Endodermal cell (in vitro differentiated cells): ENCODE measurements around the gene TRRAP. TPM values are rescaled to one million over a fixed set of nuclear protein-coding genes. Genes with fewer than 3 reads are reported as not detected.

Experiments used
- DNase-seq: peaks from one replicate; pipeline ENCODE4 v3.0.0-alpha.2; 2017
- H3K27ac ChIP-seq: 2 replicates; pipeline ENCODE4 v1.5.1; 2013; ENCODE audit warnings: mild to moderate bottlenecking, low read depth, low read length, moderate library complexity
- H3K27me3 ChIP-seq: 2 replicates; pipeline ENCODE4 v1.6.1; 2013; ENCODE audit warnings: mild to moderate bottlenecking, low read length, moderate library complexity; ENCODE audit not compliant: insufficient read depth, control insufficient read depth, poor library complexity, severe bottlenecking
- H3K36me3 ChIP-seq: 2 replicates; pipeline ENCODE4 v1.7.0; 2013; ENCODE audit warnings: mild to moderate bottlenecking, low read length, moderate library complexity; ENCODE audit not compliant: control insufficient read depth, insufficient read depth
- H3K4me1 ChIP-seq: one replicate; pipeline ENCODE4 v1.7.0; 2013; ENCODE audit warnings: low read length; ENCODE audit not compliant: control insufficient read depth, insufficient read depth
- H3K4me3 ChIP-seq: 2 replicates; pipeline ENCODE4 v1.5.1; 2013; ENCODE audit warnings: mild to moderate bottlenecking, low read length, moderate library complexity
- H3K9ac ChIP-seq: 2 replicates; pipeline ENCODE4 v1.6.1; 2013; ENCODE audit warnings: mild to moderate bottlenecking, low read length, moderate library complexity; ENCODE audit not compliant: poor library complexity, severe bottlenecking; ENCODE audit errors: extremely low read depth
- H3K9me3 ChIP-seq: 2 replicates; pipeline ENCODE4 v1.6.1; 2013; ENCODE audit warnings: mild to moderate bottlenecking, low read length, moderate library complexity; ENCODE audit not compliant: control insufficient read depth
- H3K27ac Mint-ChIP-seq: 2 replicates; pipeline ENCODE4 v1.8.0; 2020; ENCODE audit warnings: mixed read lengths
- H3K27me3 Mint-ChIP-seq: 2 replicates; pipeline ENCODE4 v1.8.0; 2021; ENCODE audit warnings: mild to moderate bottlenecking, mixed read lengths; ENCODE audit not compliant: insufficient read depth
- H3K36me3 Mint-ChIP-seq: 2 replicates; pipeline ENCODE4 v1.8.0; 2020; ENCODE audit warnings: low read depth, mixed read lengths
- H3K4me1 Mint-ChIP-seq: 2 replicates; pipeline ENCODE4 v1.8.0; 2020; ENCODE audit warnings: mixed read lengths
- H3K4me3 Mint-ChIP-seq: 2 replicates; pipeline ENCODE4 v1.8.0; 2020; ENCODE audit warnings: mild to moderate bottlenecking, moderate library complexity, mixed read lengths
- H3K9me3 Mint-ChIP-seq: 2 replicates; pipeline ENCODE4 v1.8.0; 2020; ENCODE audit warnings: mild to moderate bottlenecking, mixed read lengths
- WGBS, 2 experiments: methylation state at CpG; one replicate each; pipeline versions ENCODE4 v1.1.5 to v1.1.7; 2013; ENCODE audit warnings: missing lambda C conversion rate in 2 of 2, mixed read lengths in 1 of 2; ENCODE audit not compliant: insufficient coverage in 1 of 2, insufficient read length in 1 of 2; 5-methylcytosine and 5-hydroxymethylcytosine counted together
- total RNA-seq, 2 donors: library from RNA; stranded (reverse); fragmentation: NEBNext Ultra II Directional in 1 of 2; extraction: Animal tissue kit (Norgen Biotek cat#: 25700) in 1 of 2; gene quantifications; 2 replicates in 1 of 2; 3 replicates in 1 of 2; pipeline ENCODE4 v1.2.1, GENCODE V29; 2021
- TF ChIP-seq, protein P1 (sequence below): fragments of 200-600 bp; sonication (generic); conservative IDR thresholded peaks from 2 replicates; pipeline ENCODE4 v1.5.0; 2021; ENCODE audit warnings: antibody characterized with exemption, mild to moderate bottlenecking

The TRRAP gene
- total RNA-seq, 2 donors from 2014 or later: 64.3 to 68.8 TPM

GRCh38 chr7:98877692-98878364, 504 bp upstream of the TRRAP start:
- Mint-ChIP-seq H3K9me3 (no peaks in the 10 kb centered on the region), H3K27me3 (no peaks in the 10 kb centered on the region), H3K27ac (no peak overlapping the region), H3K36me3 (peaks cover 18% of the 10 kb centered on the region), H3K4me1 (peaks cover 6% of the 10 kb centered on the region), H3K4me3 (peak overlapping the region; percentile 79)
- WGBS, 2 experiments: 39 to 46% methylated on average over 10 to 18 of the region's 18 CpGs
- Histone ChIP-seq H3K9me3 (no peaks in the 10 kb centered on the region), H3K4me1 (no peaks in the 10 kb centered on the region), H3K4me3 (peak overlapping the region; percentile 98), H3K27me3 (no peaks in the 10 kb centered on the region), H3K9ac (no peak overlapping the region), H3K27ac (no peak overlapping the region), H3K36me3 (peaks cover 23% of the 10 kb centered on the region)
- DNase-seq: peak; percentile 57
- TF ChIP-seq, protein P1, sequence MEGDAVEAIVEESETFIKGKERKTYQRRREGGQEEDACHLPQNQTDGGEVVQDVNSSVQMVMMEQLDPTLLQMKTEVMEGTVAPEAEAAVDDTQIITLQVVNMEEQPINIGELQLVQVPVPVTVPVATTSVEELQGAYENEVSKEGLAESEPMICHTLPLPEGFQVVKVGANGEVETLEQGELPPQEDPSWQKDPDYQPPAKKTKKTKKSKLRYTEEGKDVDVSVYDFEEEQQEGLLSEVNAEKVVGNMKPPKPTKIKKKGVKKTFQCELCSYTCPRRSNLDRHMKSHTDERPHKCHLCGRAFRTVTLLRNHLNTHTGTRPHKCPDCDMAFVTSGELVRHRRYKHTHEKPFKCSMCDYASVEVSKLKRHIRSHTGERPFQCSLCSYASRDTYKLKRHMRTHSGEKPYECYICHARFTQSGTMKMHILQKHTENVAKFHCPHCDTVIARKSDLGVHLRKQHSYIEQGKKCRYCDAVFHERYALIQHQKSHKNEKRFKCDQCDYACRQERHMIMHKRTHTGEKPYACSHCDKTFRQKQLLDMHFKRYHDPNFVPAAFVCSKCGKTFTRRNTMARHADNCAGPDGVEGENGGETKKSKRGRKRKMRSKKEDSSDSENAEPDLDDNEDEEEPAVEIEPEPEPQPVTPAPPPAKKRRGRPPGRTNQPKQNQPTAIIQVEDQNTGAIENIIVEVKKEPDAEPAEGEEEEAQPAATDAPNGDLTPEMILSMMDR: no peak

DNA sequence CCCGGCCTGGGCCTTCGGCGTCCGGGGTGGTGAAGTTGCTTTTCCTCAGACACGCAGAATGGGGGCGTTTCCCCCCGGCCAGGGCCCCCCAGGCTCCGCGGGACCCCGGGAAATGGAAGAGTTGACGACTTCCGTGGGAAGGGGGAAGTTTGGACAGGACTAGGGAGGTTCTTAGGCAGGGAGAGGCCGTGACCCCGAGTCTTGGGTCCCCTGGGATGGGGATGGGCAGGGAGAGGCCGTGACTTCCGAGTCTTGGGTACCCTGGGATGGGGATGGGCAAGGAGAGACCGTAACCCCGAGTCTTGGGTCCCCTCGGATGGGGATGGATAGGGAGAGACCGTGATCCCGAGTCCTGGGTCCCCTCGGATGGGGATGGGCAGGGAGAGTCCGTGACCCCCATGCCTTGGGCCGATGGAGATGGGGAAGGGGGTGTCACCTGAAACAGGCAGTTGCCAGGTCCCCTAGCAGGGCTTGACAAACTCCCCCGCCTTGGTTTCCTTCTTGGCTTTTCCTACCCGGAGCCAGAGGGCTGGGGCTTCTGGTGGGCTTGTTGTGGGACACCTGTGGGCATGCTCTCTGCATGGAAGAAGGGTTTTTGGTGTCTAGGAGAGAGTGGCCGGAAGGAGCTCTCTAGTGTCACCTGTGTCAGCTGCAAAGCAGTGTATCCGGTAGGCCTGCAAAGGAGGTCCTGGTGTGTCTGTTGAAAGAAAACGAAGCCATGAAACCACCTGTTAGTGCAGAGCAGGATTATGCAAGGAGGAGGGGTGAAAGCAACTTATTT, 1.1 kb downstream of the TRRAP start:
- peak overlapping the region; percentile 79 for H3K4me3 Mint-ChIP-seq
- H3K27ac Mint-ChIP-seq: peak overlapping the region; percentile 78
- TF ChIP-seq, protein P1: peak; percentile 11
- H3K9ac ChIP-seq: peak overlapping the region; percentile 90
- no peaks in the 10 kb centered on the region for H3K27me3 ChIP-seq
- H3K9me3 ChIP-seq: no peaks in the 10 kb centered on the region
- H3K36me3 Mint-ChIP-seq: peaks cover 33% of the 10 kb centered on the region
- H3K4me1 ChIP-seq: no peaks in the 10 kb centered on the region
- peaks cover 38% of the 10 kb centered on the region for H3K36me3 ChIP-seq
- no peak overlapping the region for H3K27ac ChIP-seq
- H3K9me3 Mint-ChIP-seq: no peaks in the 10 kb centered on the region
- H3K4me3 ChIP-seq: peak overlapping the region; percentile 98
- DNase-seq: peak; percentile 75
- 7 to 10% methylated on average over 19 to 29 of the region's 29 CpGs for WGBS, 2 experiments
- H3K4me1 Mint-ChIP-seq: peaks cover 6% of the 10 kb centered on the region
- no peaks in the 10 kb centered on the region for H3K27me3 Mint-ChIP-seq

DNA sequence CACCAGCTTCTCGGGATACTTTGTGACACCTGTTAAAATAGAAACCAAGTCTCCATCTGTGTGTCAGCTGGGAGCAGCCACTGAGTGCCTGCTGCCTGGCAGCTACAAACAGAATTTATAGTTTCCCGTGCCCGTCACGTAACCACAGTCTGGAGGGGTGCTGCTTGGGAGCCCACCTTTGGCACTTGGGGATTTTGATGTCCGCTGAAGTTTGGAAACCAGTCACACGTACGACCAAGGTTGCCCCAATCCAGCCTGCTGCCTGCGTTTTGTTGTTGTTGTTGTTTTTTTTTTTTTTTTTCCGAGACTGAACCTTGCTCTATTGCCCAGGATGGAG, 1.6 kb downstream of the TRRAP start:
- DNase-seq: no peak
- Histone ChIP-seq H3K9ac (no peak overlapping the region), H3K4me1 (no peaks in the 10 kb centered on the region), H3K4me3 (peak overlapping the region; percentile 98), H3K9me3 (no peaks in the 10 kb centered on the region), H3K27ac (no peak overlapping the region), H3K27me3 (no peaks in the 10 kb centered on the region), H3K36me3 (peaks cover 44% of the 10 kb centered on the region)
- peak overlapping the region; percentile 79 for H3K4me3 Mint-ChIP-seq
- peaks cover 6% of the 10 kb centered on the region for H3K4me1 Mint-ChIP-seq
- H3K27ac Mint-ChIP-seq: no peak overlapping the region
- TF ChIP-seq, protein P1: no peak
- H3K27me3 Mint-ChIP-seq: no peaks in the 10 kb centered on the region
- no peaks in the 10 kb centered on the region for H3K9me3 Mint-ChIP-seq
- peaks cover 38% of the 10 kb centered on the region for H3K36me3 Mint-ChIP-seq
- WGBS, 2 experiments: 56 to 83% methylated on average over 1 to 9 of the region's 9 CpGs
